Stimulated activated CD4-positive, alpha-beta T cell treated with anti-CD3 and anti-CD28 coated beads, Interleukin-4, amount 100 ng/mL, for 1 hour (primary cell): ENCODE data around the gene SESTD1.
"Not testable (repeated sequence)": the region's sequence is repeated elsewhere in the genome, so short reads cannot be mapped to it uniquely, and the experiment has no call there.

Experiments used
- DNase-seq: peaks from one replicate; pipeline ENCODE4 v3.0.0-alpha.2; 2020

The SESTD1 gene

DNA sequence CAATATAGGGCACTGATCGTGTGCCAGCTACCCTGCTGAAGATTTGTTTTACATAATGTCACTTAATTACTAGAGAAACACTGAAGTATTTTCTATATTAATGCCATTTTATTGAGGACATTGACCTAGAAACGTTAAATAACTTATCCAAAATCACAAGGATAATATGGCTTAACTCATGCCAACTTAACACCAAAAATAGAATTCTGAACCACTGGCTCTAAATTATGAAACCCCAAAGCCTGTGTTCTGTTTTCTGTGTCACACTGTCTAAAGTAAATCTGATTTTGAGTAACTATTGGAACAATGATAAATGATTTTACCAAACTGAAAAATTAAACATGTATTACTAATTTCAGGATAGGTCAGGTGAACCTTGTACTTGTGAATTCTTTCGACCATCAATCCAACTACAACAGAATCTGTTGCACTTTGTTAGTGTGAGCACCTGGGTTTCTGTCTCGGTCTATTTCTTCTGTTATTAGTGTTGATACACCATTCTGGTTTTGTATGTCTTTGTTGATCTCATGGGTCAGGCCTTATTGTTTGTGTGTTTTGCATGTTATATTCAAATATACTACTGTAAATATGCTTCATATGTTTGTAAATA lies 166.4 kb downstream of the SESTD1 start:
- no peak for DNase-seq

DNA sequence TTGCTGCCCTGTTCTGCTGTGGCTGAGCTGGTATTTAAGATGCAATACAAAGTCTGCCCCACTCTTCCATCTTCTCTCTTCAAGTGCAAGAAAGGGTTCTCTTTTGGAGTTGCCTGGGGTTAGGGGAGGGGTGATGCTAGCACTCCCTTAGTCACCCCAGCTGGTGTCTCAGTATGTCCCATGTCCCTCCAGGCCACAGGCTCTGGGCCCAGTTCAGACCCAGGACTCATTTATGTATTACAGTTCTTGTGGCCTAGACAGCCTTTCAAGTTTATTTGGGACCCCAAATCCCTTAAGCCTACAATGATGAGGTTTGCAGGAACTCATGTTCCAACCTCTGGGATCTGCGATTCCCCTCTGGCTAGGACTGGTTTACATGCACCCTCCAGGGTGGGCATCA lies 167.5 kb downstream of the SESTD1 start:
- no peak for DNase-seq

DNA sequence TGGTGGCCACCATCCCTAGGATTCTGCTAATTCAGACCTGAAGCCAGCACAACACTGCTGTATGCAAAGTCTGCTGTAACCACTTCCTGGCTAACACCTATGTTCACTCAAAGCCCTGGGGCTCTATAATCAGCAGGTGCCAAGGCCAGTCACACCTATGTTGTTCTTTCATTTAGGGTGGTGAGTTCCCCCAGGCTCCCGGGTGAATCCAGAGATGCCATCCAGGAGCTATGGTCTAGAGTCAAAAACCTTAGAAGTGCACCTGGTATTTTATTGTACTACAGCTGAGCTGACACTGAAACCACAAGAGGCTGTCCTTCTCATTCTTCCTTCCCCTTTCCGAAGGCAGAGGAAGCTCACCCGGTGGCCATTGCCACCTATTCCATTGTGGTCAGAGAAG lies 168.5 kb downstream of the SESTD1 start:
- no peak for DNase-seq

DNA sequence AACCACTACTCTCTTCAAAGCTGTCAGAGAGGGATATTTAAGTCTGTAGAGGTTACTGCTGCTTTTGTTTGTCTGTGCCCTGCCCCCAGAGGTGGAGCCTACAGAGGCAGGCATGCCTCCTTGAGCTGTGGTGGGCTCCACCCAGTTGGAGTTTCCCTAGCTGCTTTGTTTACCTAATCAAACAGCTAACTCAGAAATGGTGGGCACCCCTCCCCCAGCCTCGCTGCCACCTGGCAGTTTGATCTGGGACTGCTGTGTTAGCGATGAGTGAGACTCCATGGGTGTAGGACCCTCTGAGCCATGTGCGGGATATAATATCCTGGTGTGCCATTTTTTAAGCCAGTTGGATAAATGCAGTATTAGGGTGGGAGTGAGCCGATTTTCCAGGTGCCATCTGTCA lies 171.7 kb downstream of the SESTD1 start:
- not testable (repeated sequence) for DNase-seq

DNA sequence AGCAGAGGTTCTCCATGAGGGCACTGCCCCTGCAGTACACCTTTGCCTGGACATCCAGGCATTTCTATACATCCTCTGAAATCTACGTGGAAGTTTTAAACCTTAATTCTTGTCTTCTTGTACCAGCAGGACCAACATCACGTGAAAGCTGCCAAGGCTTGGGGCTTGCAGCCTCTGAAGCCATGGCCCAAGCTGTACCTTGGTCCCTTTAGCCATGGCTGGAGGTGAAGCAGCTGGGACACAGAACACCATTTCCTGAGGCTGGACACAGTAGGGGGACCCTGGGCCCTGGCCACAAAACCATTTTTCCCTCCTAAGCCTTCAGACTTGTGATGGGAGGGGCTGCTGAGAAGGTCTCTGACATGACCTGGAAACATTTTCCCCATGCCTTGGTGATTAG lies 181.9 kb downstream of the SESTD1 start:
- no peak for DNase-seq

DNA sequence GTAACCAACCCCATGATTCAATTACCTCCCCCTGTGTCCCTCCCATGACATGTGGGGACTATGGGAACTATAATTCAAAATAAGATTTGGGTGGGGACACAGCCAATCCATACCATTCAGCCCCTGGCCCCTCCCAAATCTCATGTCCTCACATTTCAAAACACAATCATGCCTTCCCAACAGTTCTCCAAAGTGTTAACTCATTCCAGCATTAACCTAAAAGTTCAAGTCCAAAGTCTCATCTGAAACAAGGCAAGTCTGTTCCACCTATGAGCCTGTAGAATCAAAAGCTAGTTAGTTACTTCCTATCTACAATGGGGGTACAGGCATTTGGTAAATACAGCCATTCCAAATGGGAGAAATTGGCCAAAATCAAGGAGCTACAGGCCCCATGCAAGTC lies 182.7 kb downstream of the SESTD1 start:
- DNase-seq: no peak

DNA sequence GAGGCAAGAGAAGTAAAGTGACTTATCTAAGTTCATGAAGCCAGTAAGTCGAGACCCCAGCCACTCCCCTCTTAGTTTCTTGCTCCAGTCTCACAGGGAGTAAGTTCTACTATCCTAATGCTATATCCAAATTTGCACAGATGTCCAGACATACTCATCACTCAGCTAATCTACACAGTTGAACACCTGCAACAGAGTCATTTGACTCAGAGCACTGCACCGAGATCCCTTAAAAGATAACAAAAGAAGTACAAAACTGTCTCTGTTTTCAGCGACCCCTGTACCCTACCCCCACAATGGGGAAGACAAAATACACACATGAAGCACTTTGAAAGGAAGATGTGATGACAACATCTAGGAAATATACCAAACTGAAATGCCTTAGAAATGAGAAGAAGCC lies 192.1 kb downstream of the SESTD1 start:
- DNase-seq: no peak

DNA sequence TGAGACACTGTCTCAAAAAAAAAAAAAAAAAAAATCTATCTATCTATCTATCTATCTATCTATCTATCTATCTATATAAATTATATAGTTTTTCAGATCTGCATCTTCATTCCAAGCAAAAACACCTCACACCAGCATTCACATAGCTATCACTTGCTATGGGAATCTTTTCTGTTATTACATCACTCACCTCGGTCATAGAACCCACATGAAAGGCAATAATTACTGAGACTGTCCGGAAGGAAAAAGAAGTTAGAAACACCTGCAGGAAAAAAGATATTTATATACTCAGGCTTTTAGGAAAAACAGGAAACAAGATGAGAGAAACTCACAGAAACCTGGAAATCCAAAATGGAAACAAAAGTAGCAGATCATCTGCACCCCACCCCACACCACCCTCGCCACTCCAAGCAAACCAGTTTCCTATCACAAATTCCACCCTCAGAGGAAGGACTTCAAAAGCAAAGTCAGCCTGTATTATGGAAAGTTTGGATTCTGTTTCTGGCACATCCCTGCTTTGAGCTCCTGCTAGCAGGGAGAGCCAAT lies 192.7 kb downstream of the SESTD1 start:
- DNase-seq: no peak

DNA sequence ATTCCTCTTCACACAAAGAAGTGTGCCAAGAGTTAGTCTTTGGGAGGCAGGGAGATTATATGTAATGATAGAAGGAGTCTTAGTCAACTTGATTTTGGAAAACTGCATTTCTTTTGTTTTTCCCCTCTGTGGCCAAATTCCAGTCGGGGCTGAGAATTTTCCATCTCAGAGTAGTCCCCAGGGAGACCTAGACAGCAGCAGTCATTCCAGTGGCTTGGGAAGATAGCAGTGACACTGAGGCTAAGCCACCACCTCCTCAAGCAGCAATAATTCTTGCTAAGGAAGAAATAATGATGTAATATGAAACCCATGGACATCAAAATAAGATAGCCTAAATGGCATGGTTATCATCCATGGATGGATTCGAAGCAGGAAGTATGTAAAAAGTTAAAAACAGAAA lies 193.7 kb downstream of the SESTD1 start:
- no peak for DNase-seq

DNA sequence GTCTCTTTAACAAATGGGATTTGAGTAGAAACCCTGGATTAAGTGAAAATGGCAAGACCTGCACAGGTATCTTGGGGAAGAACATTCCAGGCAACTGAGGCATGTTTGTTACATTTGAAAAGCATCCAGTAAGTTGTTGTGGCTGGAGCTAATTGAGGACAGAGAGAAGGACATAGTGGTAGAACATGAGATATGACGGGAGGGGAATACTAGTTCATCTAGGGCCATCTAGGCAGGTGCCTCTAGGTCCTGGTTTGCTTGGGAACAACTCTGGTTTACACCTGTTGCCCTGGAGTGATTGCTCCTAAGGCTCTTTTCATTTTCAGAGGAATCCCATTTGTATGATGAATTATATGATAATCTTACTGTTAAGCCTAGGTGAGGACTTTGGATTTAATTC lies 194.9 kb downstream of the SESTD1 start:
- no peak for DNase-seq

DNA sequence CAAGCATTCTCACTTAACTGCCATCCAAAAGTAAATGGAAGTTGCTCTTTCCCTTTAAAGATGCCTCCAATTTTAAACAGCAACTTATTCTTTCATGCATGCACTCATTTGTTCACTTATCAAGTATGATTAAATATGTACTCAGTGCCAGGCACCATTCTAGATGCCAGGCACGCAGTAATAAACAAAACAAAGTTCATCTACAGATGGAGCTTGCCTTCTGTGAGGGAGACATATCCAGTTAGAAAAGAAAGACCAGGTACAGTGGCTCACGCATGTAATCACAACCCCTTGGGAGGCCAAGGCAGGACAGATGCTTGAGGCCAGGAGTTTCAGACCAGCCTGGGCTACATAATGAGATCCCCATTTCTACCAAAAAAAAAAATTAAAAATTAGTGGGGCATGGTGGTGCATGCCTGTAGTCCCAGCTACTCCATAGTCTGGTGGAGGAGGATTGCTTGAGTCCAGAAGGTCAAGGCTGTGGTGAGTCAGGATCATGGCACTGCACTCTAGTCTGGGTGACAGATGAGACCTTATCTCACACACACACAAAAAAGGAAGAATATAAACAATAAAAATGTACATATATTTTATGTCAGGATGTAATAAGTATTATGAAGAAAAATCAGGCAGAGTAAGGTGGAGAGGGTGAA lies 195.5 kb downstream of the SESTD1 start:
- DNase-seq: no peak

DNA sequence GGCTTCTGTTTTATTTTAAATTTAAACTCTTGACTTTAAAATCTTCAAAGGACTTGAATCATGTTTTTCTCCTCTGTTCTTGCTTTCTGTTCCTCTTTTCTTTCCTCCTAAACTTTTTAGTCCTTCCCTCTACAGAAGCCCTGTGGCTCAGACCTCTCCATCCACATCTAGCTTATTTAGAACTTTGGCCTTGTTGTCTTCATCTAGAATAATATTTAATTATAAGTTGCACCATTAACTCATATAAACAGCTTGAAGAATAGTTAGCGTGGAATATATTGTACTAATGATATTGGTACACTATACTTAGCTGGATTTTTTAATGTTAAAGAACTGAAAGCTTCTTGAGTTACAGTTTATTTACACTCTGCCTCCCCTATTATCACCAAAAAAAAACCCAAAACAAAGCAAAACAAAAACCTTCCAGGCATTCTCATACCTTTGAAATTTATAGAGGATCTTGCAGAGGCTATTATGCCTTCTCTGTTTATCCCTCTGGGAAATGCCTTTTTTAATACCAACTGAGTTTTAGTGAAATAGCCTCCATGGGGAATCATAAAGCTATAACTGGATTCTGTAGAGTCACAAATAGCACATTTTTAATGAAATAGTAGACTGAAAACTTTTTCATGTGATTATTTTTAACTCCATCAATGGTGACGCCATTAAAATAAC lies 205.5 kb downstream of the SESTD1 start:
- no peak for DNase-seq

DNA sequence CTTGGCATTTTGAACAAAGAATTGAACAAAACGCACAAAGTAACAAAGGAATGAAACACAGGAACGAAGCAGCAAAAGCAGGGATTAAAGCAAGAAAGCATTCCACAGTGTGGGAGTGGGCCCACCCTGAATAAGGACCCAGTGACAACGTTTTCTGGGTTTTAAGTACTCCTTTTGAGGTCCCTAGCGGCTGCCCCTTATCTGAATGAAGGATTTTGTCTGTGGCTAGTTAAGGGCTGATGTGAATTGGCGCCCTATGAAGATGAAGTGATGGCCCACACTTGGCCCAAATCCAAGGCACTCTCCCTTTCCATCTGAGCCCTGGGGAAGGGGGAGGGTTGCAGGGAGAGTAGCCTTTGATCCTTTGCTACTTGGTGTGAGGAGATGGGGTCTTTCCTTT lies 206.9 kb downstream of the SESTD1 start:
- no peak for DNase-seq

DNA sequence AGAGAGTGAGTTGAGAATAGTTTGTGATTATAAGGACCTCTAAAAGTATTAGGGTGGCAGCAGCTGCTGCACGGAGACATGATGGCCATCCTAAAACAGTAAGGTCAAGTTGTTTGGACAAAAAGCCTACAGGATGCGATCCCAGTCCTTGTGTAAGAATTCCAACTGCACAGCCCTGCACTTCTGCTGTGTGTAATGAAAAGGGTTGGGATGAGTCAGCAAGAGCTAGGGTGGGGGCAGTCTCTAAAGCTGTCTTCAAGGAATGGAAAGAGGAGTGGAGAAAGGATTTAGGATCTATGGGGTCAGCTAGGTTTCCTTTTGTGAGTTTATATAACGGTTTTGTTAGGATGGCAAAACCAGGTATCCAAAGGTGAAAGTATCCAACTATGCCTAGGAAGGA lies 211.1 kb downstream of the SESTD1 start:
- not testable (repeated sequence) for DNase-seq
